CD4-positive, alpha-beta T cell treated with Interferon gamma for 1 hour (primary cell): Measurements from ENCODE around the gene ADGRG2.

Experiments used
- DNase-seq: peaks from one replicate; pipeline ENCODE4 v3.0.0-alpha.2; 2020

The ADGRG2 gene

DNA sequence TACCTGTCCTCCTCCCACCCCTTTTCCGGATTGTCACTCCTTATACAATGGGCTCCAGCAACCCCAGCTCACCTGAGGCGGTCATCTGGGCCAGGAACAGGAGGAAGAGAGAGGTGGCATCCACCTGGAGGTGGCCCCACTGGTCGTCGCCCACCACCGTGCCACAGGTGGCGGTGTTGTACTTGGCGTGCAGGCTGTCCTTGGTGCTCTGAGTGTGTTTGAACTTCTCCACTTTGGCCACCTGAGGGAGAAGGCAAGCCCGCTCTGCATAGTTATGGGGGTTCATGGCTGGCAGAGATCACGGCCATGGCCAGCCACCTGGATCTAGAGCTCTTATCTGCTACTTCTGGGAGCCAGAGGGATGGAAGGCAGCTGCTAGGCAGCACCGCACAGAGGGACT is 171.2 kb downstream of the ADGRG2 start:
- no peak for DNase-seq

DNA sequence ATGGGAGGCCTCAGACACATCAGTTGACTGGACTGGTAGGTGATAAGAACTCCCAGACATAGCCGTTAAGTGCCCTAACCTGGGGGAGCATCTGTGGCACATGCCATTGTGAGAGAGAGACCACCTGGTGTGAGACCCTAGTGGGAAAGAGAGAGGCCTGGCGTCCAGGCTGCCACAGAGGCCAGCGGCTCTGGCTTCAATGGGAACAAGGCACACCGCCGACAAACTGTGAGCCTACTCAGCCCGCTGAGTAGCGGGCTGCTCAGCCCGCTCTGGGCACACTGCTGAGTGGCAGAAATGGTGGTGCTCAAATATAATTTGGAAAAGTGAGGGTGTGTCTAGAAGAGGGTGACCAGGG is 172.3 kb downstream of the ADGRG2 start:
- DNase-seq = no peak

DNA sequence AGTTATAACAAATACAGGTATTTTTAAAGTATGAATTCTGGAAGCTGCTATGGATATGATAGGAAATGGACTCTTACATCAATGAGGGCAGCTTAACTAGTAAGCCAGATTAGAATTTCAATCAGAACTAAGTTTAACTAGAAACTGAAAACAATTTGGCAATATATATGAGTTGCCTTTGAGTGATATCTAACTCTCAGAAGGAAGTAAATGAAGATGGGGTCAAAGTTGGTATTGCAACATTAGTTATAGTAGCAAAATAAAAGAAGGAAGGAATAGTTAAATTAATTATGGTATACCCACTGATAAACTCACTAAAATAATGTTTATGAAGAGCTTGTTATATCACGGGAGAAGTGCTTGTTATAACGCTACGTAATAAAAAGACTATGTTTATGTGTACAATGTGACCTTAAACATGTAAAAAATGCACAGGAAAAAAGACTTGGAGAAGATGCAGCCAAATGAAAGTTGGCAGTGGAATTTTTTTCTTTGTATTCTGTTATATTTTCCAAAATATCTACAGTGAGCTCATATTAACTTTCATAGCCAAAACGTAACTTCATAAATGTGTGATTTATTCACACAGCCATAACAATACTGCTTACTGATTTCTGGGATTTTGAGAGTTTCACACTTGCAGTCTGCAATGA is 172.9 kb downstream of the ADGRG2 start:
- no peak for DNase-seq

DNA sequence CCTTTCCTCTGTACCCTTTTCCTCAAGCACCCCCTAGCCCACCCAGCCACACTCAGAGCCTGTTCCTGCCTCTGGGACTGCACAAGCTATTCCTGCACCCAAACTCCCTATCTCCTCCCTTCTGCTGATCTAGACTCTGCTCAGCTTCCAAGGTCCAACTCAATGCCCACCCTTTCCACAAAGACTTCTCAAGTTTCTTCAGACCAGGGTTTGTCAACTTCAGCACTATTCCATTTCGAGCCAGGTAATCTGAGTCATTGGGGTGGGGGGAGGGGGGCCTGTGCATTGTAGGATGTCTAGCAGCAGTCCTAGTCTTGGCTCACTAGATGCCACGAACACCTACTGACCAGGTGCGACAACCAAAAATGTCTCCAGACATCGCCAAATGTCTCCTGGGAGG is 175.7 kb downstream of the ADGRG2 start:
- DNase-seq = no peak

DNA sequence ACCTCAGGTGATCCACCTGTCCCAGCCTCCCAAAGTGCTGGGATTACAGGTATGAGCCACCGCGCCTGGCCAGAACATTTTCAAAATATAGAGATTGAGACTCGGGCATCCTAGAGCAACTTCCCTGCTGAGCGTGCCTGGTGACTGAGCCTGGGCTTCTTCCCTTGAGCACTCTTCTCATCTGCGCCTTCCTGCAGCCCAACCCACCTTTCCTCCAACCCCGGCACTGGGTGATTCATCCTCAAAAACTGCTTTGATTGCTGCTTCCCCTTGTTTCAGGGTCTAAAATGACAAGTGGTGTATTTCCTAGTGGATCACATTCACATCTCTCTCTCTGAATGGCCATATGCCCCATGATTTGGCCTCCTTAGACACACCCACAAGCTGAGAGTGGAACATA is 176.1 kb downstream of the ADGRG2 start:
- DNase-seq = no peak

DNA sequence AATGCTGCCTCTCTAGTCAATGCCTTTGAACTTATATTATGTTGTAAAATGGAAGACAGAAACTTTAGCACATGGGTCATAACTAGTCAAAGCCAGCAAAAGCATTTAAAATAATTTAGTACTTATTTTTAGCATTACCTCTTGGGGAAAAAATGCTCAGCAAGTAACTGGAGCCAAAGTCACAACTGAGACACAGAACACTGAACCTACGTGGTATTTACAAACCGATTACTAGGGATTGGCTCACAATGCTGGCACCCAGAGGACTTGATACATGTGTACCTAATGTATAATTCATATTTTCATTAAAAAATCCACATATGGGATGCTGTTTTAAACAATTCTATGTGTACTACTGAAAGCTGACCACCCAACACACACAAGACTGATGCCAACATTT is 176.8 kb downstream of the ADGRG2 start:
- no peak for DNase-seq

DNA sequence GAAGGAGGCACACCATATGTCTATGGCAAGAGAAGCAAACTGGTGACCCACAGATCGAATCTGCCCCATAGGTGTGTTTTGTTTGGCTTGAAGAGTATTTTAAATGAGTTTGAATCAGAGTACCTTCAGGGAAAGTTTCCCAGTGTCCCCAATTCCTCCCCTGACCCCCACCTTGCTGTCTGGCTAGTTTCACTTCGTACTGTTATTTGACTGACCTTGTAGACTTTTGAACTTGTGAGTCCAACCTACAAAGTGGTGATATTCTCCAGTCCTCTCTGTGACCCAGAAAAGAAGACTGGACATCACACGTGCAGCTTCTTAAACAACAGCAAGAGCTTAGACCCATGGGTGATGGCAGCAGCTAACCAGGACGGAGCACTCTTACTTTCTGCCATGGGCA is 177.8 kb downstream of the ADGRG2 start:
- DNase-seq = no peak

DNA sequence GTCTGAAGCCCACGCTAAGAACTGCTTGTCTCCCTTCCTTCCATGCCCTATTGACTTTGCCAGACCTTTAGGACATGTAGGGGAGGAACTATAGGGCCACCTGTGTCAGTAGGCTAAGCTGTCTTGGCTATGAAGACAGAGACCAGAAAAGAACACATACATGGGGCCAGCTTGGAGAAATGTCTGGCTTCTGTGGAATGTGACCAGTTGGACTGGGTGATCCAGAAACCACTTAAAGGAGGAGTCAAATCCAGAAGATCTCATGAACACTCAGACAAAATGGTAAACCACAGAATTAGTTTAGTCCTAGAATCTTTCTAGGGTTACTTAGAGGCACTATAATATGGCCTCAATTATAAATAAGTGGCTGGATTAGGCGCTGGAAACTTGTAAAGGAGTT is 180.4 kb downstream of the ADGRG2 start:
- DNase-seq = no peak
